Kasumi-1 (cell line): Measurements from ENCODE around the gene CNKSR3.

Experiments used
- DNase-seq, 2 experiments: peaks; one replicate each; lab custom pipeline; 2025; lab: John Stamatoyannopoulos, UW

The CNKSR3 gene

DNA sequence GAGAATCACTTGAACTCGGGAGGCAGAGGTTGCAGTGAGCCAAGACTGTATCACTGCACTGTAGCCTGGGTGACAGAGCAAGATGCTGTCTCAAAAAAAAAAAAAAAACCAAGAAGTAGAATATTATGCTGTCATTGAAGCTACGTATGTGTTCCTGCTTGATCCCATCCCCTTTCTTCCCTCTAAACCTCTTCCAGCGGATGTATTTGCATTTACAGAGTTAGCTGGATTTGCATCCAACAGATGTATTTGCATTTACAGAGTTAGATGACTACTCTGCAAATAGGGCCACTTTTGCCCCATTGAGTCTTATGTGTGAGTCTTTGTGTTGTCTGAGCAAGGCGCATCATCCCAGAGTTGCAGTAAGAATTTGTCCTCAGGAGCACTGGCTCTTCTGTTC, 128.9 kb downstream of the CNKSR3 start:
- no peak for DNase-seq

DNA sequence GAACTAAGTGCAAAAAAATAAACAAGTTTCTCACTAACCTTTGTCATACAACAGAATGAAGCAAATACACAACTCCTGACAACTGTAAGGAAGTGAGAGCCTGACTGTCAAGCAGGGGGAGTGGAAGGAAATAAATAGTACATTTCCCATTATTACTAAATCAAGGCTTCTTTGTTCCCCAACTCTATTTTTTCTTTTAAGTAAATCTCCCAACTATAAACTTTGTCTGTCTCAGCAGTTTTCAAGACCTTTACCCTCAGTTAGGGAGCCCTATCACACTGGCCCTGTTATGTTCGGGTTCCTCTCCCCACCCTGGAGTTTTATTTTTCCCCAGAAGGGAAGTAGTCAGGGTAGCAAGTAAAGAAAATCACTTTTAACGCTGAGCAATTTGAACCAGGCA, 129.7 kb downstream of the CNKSR3 start:
- DNase-seq = no peak

DNA sequence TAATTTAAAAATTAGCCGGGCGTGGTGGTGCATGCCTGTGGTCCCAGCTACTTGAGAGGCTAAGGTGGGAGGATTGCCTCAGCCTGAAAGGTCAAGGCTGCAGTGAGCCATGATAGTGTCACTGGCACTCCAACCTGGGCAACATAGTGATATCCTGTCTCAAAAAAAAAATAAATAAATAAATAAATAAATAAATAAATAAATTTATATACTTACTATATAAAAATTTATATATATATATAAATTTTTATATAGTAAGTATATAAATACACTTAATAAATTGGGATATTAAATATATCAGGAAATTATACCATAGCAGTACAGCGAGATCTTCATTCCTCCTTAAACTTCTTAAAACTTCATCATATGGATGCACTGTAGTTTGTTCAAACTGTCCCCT, 130.9 kb downstream of the CNKSR3 start:
- no peak for DNase-seq

GRCh38 chr6:154378518-154378917, 132.0 kb downstream of the CNKSR3 start:
- no peak for DNase-seq

GRCh38 chr6:154377726-154378125, 132.8 kb downstream of the CNKSR3 start:
- DNase-seq = no peak

DNA sequence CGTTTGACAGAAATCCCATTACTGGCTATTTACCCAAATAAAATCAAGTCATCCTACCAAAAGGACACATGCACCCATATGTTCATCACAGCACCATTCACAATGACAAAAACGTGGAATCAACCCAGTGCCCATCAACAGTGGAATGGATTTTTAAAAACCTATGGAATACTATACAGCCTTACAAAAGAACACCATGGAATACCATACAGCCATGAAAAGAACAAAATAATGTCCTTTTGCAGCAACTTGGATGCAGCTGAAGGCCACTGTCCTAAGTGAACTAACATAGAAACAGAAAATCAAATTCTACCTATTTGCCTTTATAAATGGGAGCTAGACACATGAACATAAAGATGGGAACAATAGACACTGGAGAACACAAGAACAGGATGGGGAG, 136.5 kb downstream of the CNKSR3 start:
- DNase-seq = no peak

DNA sequence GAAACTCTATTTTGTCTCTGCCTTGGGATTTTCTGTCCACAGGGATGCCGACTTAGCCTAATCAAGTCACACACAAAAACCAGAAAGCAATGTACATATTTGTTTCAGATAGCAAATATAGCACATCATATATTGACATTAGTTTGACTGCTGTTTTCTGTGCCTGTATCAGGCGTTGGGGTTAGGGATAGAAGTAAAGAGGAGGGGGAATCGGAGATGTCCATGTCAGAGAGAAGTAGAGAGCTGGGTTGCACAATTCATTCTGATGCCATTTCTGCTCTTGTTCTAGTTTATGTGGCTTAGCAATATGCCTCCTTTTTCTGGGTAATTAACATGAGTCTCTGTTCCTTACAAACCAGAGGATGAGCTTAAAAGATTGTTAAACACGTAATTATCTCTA, 139.2 kb downstream of the CNKSR3 start:
- DNase-seq = no peak

- peak; percentile 68 to 76 for DNase-seq
These were observed 139.9 kb downstream of the CNKSR3 start for GRCh38 chr6:154370545-154370944.

DNA sequence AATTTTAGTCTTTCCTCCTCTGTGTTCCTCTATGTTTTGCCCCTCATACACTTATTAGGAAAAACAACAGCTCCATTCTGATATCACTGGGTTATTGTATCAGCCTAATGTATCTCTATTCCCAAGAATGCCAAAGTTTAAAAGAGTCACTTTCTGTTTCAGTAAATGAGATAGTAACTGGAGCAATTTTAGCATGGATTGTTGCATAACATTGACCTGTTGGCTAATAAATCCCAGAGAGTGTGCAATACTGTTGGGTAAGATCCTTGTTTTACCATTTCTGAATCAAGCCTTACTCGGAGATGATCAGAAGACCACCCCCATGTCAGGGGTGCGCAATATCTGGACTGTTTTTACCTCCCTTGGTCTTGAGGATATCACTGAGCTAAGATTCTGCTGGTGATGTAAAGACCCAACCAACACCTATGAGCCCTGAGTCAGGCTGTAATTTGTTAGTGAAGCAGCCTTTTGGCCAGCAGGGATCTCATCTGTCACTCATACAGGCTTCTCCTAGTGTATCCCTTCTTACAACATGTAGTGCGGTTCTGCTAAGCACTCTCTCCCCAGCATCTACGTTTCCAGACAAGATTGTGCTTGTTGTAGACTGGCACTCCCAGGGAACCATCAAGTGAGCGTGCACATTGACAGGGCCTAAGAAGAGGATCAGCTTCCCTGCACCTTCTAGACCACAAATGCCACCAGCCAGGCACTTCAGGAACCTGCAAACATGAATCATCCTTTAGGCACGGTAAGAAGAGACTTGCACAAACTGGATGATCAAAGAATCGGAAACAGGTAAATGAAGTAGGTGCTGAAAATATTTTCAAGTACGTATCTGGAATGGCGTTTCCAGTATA, 142.4 kb downstream of the CNKSR3 start:
- no peak for DNase-seq

- DNase-seq = no peak
These were observed 143.1 kb downstream of the CNKSR3 start for GRCh38 chr6:154367336-154367735.

DNA sequence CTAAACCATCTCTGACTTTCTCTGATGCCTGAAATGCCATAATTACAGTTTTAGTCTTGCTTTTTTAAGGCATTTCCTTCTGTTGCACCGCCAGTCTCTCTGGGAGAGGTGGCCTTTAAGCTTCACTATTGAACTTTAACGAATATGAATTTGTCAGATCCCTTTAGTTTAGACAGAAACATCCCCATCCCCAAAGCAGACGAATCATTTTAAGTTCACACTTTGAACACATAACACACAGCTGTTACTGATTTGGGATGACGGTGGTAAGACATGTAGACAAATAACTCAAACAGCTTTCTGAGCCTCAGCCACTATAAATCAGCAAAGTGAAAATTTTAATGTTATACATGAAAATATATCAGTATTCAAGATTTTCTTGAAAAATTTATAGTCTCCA, 146.7 kb downstream of the CNKSR3 start:
- DNase-seq = no peak

- DNase-seq = no peak
These were observed 149.0 kb downstream of the CNKSR3 start for GRCh38 chr6:154361476-154361875.

DNA sequence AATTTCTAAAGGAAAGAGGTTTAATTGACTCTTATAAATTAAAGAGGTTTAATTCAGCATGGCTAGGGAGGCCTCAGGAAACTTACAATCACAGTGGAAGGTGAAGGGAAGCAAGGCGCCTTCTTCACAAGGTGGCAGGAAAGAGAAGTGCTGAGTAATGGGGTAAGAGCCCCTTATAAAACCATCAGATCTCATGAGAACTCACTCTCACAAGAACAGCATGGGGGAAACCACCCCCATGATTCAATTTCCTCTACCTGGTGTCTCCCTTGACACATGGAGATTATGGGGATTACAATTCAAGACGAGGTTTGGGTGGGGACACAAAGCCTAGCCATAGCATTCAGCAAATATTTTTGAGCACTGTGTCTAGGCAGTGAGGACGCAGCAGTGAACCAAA, 150.0 kb downstream of the CNKSR3 start:
- DNase-seq = peak in 1 of 2 experiments; percentile 19

DNA sequence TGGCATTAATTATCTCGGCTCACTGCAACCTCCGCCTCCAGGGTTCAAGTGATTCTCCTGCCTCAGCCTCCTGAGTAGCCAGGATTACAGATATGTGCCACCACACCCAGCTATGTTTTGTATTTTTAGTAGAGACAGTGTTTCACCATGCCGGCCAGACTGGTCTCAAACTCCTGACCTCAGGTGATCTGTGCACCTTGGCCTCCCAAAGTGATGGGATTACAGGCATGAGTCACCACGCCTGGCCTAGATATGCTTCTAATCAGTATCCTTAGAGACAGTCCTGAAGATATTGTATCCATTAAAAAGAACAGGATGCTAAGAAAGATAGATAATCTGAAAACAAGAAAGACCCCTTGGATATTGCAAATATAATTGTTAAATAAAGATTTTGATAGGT, 150.8 kb downstream of the CNKSR3 start:
- no peak for DNase-seq

- peak; percentile 93 for DNase-seq
These were observed 151.3 kb downstream of the CNKSR3 start for GRCh38 chr6:154359161-154359574.

DNA sequence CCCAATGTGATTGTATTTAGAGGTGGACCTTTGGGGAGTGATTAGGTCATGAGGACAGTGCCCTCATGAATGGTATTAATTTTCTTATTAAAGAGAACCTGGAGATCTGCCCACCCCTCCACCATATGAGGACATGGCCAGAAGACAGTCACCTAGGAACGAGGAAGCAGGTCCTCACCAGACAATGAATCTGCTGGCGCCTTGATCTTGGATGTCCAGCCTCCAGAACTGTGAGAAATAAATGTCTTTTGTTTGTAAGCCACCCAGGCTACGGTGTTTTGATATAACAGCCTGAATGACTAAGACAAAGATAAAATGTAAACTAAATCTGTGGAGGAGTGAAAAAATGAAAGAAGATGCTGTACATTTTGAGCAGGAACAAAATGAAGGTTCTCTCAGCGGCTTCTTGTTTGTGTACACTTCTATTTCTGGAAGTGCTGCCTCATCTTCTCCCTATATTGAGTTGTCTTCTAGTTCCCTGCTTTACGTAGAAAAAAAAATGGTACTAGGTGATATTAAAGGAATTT, 152.4 kb downstream of the CNKSR3 start:
- DNase-seq = no peak

GRCh38 chr6:154356690-154357089, 153.8 kb downstream of the CNKSR3 start, which contains the start of gene IPCEF1:
TSS of gene IPCEF1 (minus strand) at chr6:154356803. CDS start at chr6:154265947, 90,856 bp downstream.
- DNase-seq = peak; percentile 89 to 93

- DNase-seq = peak; percentile 40 to 48
These were observed 154.4 kb downstream of the CNKSR3 start for GRCh38 chr6:154356113-154356512.

DNA sequence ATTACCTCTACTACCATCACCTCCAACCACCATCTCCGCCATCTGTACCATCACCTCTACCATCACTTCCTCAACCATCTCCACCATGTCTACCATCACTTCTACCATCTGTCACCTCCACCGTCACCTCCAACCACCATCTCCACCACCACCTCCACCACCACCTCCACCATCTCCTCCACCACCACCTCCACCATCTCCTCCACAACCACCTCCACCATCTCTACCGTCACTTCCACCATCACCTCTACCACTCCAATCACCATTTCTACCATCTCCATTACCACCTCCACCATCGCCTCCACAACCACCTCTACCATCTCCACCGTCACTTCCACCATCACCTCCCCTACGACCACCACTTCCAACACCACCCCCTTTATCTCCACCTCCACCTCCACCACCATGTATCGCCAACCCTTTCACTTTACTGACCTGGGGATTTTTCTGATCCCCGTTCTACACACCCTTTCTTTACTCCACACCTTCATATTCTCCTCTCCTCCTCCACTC, 156.2 kb downstream of the CNKSR3 start:
- DNase-seq = no peak

- DNase-seq = peak in 1 of 2 experiments; percentile 14
These were observed 156.9 kb downstream of the CNKSR3 start for GRCh38 chr6:154353626-154354025.

GRCh38 chr6:154352898-154353585, 157.4 kb downstream of the CNKSR3 start:
- peak; percentile 25 to 31 for DNase-seq

GRCh38 chr6:154350293-154350692, 160.2 kb downstream of the CNKSR3 start:
- no peak for DNase-seq

- DNase-seq = no peak
These were observed 162.5 kb downstream of the CNKSR3 start for GRCh38 chr6:154347981-154348380.
